ENCODE results near the gene UBAP1. TPM values are rescaled to one million over a fixed set of nuclear protein-coding genes. Genes with fewer than 3 reads are reported as not detected.
"Not testable (repeated sequence)": the region's sequence is repeated elsewhere in the genome, so short reads cannot be mapped to it uniquely, and the experiment has no call there.

The UBAP1 gene
- polyA plus RNA-seq, 1 of the 3 experiments (the other 2 are of a cell fraction) = 26.3 TPM

DNA sequence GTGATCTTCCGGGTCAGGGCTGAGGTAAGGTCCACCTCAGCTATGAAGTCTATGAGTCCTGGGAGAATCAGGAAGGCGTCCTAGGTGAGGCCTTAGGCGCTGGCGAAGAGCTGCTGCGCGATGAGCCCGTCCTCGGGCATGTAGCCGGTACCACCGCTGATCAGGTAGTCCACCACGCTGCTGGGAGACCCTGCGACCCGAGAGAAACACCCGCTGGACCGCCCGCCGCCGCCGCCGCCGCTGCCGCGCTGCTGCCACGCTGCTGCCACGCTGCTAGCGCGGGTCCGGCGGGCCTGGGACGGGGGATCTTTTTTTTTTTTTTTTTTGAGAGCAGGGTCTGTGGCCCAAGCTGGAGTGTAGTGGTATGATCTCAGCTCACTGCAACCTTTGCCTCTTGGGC is 44.3 kb upstream of the UBAP1 start:
- H3K27ac ChIP-seq (ENCODE audit: low read depth in 2 of 2, low read length in 1 of 2) = no peak overlapping the region
- no peak overlapping the region for H3K4me3 ChIP-seq (ENCODE audit: low read depth in 2 of 2, low read length in 1 of 2)
- no peak for TF ChIP-seq FOXM1 (IDR thresholded peaks at IDR 0.05; ENCODE audit: low read depth)
- no peak for TF ChIP-seq RCOR1 (IDR thresholded peaks at IDR 0.05; ENCODE audit: low read length)
- no peak for TF ChIP-seq RXRA (IDR thresholded peaks at IDR 0.05; ENCODE audit: borderline replicate concordance, low read depth)
- no peak for TF ChIP-seq GATA2 (CRISPR knock-in tag; IDR thresholded peaks at IDR 0.05)
- TF ChIP-seq, protein P1, sequence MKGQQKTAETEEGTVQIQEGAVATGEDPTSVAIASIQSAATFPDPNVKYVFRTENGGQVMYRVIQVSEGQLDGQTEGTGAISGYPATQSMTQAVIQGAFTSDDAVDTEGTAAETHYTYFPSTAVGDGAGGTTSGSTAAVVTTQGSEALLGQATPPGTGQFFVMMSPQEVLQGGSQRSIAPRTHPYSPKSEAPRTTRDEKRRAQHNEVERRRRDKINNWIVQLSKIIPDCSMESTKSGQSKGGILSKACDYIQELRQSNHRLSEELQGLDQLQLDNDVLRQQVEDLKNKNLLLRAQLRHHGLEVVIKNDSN (IDR thresholded peaks at IDR 0.05; ENCODE audit: borderline replicate concordance, low read depth) = no peak
- no peak for TF ChIP-seq YY1 (IDR thresholded peaks at IDR 0.05; ENCODE audit: low read depth)
- TF ChIP-seq FOSL2 (IDR thresholded peaks at IDR 0.05; ENCODE audit: borderline replicate concordance, low read depth) = no peak
- TF ChIP-seq, protein P2, sequence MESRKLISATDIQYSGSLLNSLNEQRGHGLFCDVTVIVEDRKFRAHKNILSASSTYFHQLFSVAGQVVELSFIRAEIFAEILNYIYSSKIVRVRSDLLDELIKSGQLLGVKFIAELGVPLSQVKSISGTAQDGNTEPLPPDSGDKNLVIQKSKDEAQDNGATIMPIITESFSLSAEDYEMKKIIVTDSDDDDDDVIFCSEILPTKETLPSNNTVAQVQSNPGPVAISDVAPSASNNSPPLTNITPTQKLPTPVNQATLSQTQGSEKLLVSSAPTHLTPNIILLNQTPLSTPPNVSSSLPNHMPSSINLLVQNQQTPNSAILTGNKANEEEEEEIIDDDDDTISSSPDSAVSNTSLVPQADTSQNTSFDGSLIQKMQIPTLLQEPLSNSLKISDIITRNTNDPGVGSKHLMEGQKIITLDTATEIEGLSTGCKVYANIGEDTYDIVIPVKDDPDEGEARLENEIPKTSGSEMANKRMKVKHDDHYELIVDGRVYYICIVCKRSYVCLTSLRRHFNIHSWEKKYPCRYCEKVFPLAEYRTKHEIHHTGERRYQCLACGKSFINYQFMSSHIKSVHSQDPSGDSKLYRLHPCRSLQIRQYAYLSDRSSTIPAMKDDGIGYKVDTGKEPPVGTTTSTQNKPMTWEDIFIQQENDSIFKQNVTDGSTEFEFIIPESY (IDR thresholded peaks at IDR 0.05; ENCODE audit: borderline replicate concordance, low read depth) = no peak
- TF ChIP-seq, protein P3, sequence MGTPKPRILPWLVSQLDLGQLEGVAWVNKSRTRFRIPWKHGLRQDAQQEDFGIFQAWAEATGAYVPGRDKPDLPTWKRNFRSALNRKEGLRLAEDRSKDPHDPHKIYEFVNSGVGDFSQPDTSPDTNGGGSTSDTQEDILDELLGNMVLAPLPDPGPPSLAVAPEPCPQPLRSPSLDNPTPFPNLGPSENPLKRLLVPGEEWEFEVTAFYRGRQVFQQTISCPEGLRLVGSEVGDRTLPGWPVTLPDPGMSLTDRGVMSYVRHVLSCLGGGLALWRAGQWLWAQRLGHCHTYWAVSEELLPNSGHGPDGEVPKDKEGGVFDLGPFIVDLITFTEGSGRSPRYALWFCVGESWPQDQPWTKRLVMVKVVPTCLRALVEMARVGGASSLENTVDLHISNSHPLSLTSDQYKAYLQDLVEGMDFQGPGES (IDR thresholded peaks at IDR 0.05; ENCODE audit: low read depth, low read length) = no peak
- no peak for TF ChIP-seq GABPA (IDR thresholded peaks at IDR 0.05; ENCODE audit: low read depth)
- ChIA-PET CTCF (no interaction called here), POLR2A (no interaction called here)
- H3K79me2 ChIP-seq (ENCODE audit: insufficient read depth) = no peaks in the 10 kb centered on the region
- H3K4me2 ChIP-seq = no peak overlapping the region
- no peaks in the 10 kb centered on the region for H4K20me1 ChIP-seq (ENCODE audit: insufficient read depth)
- no peaks in the 10 kb centered on the region for H3K27me3 ChIP-seq (ENCODE audit: insufficient read depth)
- no peaks in the 10 kb centered on the region for H3F3A ChIP-seq (replicated peaks; ENCODE audit: insufficient read depth)
- H3K36me3 ChIP-seq (replicated peaks in 1 of 2; ENCODE audit: control insufficient read depth in 1 of 2, insufficient read depth in 2 of 2, low read length in 1 of 2) = no peaks in the 10 kb centered on the region
- no peaks in the 10 kb centered on the region for H3K9me2 ChIP-seq
- H3K9ac ChIP-seq = no peak overlapping the region
- no peaks in the 10 kb centered on the region for H3K4me1 ChIP-seq (ENCODE audit: control insufficient read depth in 1 of 2, insufficient read depth in 2 of 2, low read depth in 1 of 2, low read length in 1 of 2)
- no peak for DNase-seq
- 94% methylated on average over 30 of the region's 30 CpGs for WGBS (ENCODE audit: low lambda C conversion rate)
- no peaks in the 10 kb centered on the region for H3K9me3 ChIP-seq
- H2AFZ ChIP-seq (ENCODE audit: low read depth) = no peak overlapping the region

DNA sequence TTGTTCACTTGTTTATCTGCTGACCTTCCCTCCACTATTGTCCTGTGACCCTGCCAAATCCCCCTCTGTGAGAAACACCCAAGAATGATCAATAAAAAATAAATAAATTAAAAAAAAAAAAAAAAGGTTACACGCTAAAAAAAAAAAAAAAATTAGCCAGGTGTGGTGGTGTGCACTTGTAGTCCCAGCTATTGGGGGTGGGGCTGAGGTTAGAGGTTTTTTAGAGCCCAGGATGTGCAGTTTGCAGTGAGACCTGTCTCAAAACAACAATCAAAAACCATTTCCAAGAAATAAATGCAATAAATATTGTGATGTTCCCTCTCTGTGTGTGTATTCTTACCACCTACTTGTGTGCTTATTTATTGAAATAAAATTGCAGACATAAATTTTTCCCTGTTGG is 40.2 kb upstream of the UBAP1 start:
- CTCF ChIA-PET; H2AFZ ChIP-seq (ENCODE audit: low read depth); H3K9me2 ChIP-seq; H3K79me2 ChIP-seq (ENCODE audit: insufficient read depth); H3K36me3 ChIP-seq (replicated peaks in 1 of 2; ENCODE audit: control insufficient read depth in 1 of 2, insufficient read depth in 2 of 2, low read length in 1 of 2); POLR2A ChIA-PET; H3K4me3 ChIP-seq (ENCODE audit: low read depth in 2 of 2, low read length in 1 of 2); H3K9me3 ChIP-seq; H3F3A ChIP-seq (replicated peaks; ENCODE audit: insufficient read depth); H3K4me1 ChIP-seq (ENCODE audit: control insufficient read depth in 1 of 2, insufficient read depth in 2 of 2, low read depth in 1 of 2, low read length in 1 of 2); H4K20me1 ChIP-seq (ENCODE audit: insufficient read depth); H3K27ac ChIP-seq (ENCODE audit: low read depth in 2 of 2, low read length in 1 of 2); H3K27me3 ChIP-seq (ENCODE audit: insufficient read depth); H3K9ac ChIP-seq; H3K4me2 ChIP-seq; DNase-seq: not testable (repeated sequence)
- 96% methylated on average over 1 of the region's 1 CpG for WGBS (ENCODE audit: low lambda C conversion rate)

Measured in SK-N-SH (cell line).